ENCODE results near the gene STAC.

STAC gene, protein sequence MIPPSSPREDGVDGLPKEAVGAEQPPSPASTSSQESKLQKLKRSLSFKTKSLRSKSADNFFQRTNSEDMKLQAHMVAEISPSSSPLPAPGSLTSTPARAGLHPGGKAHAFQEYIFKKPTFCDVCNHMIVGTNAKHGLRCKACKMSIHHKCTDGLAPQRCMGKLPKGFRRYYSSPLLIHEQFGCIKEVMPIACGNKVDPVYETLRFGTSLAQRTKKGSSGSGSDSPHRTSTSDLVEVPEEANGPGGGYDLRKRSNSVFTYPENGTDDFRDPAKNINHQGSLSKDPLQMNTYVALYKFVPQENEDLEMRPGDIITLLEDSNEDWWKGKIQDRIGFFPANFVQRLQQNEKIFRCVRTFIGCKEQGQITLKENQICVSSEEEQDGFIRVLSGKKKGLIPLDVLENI

DNA sequence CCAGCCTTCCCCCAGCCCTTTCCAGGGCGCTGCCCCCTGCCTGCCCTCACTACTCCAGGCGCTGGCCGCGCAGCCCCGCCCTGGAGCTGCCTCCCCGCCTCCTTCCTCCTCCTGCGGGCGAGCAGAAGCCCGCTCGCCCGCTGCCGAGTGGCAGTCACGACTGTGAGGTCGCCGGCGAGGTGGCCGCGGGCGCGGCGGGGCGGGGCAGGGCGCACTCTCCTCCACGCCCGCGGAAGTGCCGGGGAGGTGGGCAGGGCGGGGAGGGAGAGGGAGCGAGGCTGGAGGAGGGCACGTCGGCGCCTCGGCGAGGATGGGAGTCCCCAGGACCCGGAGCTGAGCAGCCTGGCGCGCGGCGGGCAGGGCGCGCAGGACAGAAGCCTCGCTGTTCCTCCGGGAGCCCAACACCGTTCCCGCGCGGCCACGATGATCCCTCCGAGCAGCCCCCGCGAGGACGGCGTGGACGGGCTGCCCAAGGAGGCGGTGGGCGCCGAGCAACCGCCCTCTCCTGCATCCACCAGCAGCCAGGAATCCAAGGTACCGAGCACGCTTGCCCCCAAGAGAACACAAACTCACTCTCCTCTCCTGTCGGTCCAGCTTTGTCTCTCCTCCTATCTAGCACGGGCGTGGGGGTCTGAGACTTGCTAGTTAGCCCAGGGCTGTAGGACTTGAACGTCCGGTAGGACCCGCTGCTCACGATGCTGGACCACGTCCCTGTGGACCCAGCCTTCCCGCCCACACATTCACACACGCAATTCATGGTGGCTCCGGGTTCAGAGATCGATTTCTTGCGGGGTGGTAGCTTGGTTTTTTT is at the start of gene STAC:
Gene STAC (plus strand): TSS at position 284 of the 811 bp plus-strand sequence. CDS start 140 bp downstream, at position 424.
- DNase-seq: peak; percentile 89

DNA sequence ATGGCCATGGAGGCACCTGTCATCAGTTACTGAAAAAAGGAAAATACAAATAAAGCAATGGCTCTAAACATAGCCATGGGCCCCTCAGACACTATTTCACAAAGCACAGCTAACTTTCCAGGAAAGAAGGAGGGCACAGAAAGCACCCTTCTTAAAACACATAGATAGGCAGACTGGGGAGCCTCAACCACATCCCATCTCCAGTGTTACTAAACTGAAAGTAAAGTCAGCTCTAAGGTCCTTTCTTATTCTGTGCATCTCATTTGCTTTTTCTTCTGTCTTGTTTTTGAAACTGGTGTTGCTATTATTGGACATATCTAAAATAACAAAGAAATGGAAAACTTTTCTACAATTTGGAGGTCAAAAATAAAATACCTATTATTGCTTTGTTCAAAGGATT is 48.2 kb upstream of the STAC start:
- no peak for DNase-seq

DNA sequence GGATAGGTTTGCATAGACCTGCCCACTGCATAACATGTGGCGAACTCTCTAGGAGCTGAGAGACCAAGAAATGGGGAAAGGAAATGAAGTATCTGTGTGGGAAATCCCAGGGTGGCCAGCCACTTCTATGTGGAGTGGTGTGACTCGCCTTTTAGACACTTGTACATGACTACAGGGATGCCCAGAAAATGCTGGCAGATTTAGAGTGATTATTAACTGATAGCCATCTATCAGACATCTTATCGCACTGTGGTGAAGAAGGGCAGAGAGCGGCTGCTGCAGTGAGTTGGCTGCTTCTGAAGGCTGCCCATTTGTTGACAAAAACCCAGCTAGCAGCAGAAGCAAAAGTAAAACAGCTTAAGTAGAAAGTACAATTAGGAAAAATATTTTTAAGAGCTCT is 18.1 kb upstream of the STAC start:
- peak; percentile 10 for DNase-seq

DNA sequence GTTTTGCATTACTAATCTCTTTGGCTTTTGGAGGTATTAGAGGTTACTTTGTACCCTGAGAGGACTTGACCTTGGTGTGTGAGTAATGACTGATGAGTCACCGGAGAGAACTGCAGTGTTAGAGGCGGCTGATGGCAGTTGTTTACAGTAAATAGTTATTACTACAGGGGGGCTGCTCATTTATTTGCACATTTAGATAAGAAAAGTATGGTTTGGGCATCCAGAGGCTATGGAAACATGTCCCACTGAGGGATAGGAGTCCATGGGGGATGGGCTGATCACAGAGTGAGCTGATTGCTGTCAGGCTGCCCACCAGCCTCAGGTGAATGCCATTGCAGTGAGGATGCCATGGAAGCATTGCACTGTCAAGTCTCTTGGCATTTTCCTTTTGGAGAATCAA is 17.3 kb upstream of the STAC start:
- DNase-seq: peak; percentile 10

DNA sequence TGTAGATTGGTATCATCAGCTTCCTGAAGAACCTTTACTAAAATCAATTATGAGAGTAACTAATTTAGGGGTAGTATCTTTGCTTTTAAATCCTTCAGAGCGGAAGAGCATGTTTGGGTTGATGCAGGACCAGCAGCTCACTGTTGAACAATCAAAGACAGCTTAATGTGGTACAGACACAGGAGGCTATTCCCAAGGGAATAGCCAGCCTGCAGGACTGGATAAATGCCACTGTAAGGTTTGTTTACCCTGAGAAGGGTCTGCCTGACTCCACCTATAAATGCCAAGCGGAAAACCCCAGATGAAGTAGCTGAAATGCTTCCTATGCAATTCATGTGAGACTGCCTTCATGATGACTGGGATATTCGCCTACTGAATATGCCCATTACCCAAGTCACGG is 16.0 kb upstream of the STAC start:
- DNase-seq: no peak

DNA sequence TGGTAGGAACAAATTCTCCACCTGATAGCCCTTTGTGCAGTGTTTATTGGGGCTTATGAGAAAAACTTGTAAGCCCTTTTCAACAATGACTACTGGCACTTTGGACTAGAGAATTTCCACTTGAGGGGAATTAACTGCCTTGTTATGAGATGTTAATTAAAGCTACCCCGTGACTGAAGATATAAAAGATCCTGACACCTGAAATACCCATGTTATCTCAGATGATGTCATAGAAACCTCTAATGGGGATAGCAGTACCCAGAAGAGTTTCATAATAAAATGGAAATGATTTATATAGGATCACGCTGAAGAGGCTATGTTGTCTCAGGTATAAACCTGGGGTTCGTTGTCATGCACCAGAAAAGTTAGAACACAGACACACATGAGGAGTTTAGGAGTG is 14.5 kb upstream of the STAC start:
- DNase-seq: no peak

DNA sequence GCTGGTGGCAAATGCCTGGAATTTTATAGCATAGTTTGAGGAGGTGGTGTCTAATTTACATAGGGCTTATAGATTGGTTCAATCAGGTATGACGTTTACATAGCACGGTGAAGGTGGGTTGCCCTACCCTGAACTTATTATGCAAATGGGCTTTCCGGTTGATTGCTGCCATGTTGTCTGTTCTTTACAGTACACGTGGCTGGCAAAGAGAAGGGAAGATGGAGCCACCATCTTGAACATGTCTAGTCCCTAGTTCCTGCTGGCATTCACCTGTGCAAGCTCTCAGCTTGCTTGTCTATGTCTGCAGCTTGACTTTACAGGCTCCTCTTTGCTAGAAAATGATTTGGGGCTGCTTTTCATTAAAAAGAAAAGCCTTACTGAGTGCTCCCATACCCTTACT is 14.0 kb upstream of the STAC start:
- no peak for DNase-seq

DNA sequence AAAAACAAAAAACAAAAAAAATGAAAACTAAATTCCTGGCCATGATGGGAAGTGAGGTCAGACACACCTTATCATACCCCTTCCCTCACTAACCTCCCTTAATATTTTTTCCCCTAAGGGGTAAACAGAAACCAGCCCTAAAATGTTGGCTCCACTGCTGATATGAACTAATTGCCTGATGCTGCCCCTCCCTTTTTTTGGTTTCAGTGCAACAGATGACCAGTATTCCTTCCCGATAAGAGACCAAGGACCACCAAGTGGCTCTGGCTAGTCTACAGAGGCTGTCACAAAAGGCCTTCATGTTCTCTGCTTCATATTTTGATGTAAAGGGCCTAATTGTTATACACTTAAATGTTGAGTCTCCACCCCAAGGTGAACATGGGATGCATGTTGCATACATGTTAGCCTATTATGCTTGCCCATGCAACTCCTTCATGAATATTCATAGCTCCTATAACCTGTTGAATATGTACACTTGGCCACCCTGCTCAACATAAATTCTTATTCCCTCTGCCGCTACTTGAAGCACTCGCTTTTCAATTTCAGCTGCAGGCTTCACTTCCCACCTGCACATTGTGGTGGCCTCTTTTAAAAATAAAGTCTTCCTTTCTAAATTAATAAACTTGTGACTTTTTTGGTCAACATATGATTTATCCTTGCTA is 12.3 kb upstream of the STAC start:
- DNase-seq: peak; percentile 13

DNA sequence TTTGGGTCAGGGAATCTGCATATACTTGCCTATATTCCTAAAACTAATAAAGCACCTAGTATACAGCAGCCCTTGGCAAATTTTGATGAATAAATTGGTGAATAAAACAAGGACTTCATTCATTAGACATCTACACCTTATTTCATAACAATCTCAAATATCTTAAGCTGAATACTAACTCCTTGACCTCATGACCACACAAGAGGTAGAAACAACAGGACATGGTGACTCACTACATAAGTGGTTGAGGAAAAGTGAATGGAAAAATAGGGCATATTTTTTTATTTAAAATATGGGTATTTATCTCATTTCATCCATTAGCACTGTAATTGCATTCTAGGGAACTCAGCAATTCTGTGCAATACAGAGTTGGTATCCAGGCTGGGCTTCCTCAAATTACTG is 7.8 kb upstream of the STAC start:
- no peak for DNase-seq

DNA sequence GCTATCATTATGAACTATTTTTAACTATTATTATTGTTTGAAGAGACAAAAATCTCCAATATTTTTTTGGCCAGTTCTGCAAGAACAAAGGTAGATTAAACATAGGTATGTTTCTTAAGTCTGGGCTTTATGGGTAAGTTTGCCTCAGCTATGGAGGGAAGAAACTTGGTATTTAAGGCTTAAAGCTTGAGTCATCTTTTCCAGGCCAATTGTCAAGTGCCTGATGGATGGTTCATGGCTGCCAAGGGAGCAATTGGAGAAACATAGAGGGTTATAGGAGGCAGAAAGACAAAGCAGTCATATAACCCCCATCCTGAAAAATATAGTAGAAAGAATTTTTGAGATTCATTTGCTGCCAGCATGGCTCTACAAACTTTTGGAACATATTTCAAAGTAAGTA is 7.2 kb upstream of the STAC start:
- no peak for DNase-seq

DNA sequence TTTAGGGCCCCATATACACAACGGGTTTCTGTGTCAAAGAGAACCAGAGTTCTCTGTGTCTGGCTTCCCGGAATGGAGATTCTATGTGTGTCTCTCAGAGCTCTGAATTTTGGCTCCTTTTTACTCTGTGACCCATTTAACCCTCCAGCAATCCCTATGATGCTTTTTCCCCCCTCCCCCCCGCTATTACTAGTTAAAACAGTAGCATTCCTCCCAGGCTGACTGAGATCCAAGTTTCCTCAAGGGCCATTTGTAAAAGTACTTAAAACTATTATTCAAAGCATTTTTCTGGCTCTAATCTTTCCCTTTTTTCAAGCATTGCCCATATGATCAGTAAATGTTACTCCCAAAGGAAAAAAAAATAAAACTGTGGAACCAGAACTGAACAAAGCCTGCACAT is 6.6 kb upstream of the STAC start:
- no peak for DNase-seq

DNA sequence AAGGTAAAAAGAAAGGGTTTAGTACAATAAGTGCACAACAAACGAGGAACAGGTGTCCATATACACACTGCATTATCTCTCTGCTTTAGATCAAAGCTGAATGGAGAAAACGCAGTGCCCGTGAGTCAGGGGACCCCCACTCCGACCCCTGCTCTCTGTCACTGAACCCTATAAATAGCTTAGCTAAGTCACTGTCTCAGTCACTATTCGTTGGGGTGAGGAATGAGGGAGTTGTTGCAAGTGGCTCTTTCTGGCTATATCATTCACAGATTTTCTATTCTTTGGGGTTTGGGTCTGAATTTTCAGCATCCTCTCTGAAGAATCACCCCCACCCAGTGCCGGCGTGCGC is 458 bp upstream of the STAC start:
- no peak for DNase-seq

DNA sequence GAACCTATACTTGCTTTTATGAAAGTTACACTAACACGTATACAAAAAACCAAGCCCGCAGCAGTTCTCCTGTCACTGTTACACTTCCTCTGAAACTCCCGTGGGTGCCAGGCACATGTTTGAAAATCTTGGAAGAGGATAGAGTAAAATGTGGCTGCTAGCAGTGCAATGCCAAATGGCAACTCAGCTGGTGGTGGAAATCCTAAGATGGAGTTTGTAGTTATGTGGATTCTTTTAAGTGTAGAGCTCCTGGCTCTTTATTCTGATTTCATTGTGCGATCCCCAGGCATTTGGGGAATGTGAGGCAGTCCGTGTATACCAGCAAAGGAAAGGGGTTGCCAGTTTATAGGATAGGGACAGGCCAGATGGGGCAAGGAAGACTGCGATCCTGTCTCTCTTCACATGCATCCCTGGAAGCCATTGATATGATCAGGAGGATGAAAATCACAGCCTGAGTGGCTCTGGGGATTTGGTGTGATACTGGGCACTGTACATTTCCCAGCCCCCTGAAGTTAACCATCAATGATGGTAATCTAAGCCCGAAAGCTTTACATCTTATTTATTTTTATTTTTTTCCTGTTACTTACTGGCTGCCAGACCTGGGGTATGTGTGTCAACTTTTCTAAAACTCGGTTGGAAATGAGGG is 1.1 kb downstream of the STAC start:
- no peak for DNase-seq

DNA sequence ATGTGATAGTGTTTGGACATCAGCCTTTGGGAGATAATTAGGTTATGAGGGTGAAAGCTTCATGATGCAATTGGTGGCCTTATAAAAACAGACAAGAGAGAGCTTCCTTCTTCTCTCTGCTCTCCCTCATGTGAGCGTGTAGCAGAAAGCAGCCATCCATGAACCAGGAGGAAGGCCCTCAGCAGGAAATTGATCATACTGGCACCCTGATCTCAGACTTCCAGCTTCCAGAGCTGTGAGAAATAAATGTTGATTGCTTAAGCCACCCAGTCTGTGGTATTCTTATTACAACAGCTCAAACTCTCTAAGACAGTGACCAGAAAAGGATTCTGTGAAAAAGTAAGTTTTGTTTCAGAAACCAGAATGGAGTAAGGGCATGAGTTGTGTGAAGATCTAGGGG is 13.3 kb downstream of the STAC start:
- DNase-seq: peak; percentile 48

DNA sequence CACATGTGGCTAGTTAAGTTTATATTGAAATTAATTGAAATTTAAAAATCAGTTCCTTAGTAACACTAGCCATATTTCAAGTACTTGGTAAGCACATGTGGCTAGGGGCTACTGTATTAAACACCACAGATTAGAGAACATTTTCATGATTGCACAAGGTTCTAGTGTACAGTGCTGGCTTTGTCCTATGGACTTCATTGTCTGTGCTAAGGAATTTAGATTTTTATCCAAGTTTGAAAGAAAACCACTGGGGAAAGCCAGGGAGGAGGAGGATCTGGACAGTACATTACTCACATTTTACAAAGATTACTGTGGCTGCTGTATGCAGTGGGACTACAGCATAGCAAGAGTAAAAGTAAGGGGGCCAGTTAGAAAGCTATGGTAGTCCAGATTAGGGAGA is 13.9 kb downstream of the STAC start:
- DNase-seq: no peak

DNA sequence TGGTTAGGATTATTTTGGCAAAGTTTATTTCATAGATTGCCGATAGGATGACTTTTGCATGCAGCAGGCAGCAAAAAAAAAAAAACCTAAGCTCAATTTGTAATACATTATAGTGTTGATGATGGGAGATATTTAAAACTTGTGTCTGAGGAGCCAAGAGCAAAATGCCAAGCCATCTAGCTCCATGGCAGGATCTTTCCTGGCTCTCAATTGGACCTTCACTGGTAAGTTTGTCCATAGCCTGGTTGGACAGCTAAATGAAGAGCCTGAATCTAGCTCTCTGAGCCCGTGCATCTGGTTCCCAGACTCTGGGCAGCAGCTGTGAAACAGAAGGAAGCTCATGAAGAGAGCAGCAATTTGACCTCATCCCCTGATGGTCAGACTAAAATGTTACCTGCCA is 17.5 kb downstream of the STAC start:
- no peak for DNase-seq

DNA sequence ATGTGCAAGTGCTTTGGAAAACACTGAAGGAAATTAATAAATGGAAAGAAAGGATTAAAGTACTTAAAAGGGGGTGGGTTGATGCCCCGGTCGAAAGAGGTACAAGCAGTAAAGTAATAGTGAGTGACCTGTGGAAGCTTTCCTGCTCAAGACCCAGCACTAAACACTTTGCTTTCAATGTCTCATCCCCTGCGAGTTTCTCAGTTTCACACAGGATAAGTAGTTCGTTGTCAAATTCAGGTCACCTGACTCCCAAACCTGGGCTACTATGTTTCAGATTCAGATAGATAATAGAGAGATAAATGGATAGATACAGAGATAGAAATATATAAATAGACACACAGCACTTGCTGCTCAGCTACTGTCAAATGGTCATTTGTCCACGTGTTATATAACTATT is 19.6 kb downstream of the STAC start:
- no peak for DNase-seq

DNA sequence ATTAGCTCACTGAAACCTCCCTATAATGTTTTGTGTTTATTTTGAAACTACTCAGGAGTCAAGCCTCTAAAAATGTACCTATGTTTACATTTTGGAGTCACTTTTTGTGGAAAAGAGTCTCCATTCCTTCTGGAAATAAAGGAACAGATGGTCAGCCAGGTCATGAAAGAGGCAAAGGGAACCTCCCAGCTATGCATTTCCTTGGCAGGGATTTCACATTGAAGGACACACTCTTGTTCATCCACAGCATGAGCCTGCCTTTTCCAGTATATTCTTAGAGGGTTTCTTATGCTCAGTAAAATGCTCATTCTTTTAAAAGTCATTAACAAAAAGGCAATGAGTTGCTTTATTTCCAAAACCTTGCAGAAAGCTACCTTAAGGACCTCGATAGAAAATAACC is 20.8 kb downstream of the STAC start:
- no peak for DNase-seq

DNA sequence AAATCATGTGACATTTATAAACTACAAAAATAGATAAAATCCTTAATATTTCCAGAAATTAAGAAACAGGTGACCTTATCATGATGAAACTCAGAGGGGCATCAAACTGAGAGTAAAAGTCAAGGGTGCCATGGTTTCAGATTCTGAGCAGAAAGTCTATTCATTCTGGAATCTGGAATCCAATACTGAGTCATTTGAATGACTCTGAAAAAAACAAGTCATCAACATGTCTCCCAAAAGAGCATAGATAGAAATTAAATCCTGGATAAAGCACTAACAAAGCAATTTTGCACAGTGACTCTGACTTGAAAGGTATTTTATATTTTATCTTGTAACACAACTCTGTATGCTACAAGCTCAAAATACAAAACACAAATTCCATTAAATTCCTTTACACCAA is 23.4 kb downstream of the STAC start:
- DNase-seq: no peak

DNA sequence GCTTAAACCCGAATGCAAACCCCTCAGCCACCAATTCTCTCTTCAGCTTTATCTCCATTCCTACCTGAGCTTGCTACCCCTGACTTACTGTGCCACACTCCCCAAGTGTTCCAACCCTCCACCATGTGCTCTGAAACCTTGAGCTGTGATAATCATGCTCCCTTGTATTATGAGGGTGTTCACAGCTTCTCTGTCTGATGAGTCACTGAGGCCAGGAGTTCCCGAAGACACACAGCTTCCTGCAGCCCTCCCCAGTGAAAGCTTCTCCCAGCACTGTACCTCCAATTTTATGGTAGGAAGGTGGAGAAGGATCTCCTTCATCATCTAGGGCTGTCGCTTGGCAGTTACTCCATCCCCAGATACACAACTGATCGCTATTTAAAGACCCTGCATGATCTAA is 24.9 kb downstream of the STAC start:
- DNase-seq: no peak

DNA sequence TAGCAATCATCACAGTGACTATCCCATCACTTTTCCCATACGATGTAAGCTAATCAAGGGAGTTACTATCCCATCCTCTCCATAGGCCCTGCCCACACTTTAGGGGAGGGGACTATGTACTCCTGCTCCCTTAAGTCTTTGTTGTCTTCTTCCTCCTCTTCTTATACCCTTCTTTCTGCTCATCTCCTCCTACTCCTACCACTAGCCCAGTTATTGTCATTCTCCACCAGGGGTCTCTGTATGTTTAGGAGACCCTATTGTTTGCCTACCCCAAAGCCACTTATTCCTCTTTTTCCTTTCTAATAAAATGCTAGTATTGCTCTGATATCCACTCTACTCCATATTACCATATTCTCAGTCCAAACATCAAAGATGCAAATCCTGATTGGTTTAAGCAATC is 27.8 kb downstream of the STAC start:
- peak; percentile 53 for DNase-seq

DNA sequence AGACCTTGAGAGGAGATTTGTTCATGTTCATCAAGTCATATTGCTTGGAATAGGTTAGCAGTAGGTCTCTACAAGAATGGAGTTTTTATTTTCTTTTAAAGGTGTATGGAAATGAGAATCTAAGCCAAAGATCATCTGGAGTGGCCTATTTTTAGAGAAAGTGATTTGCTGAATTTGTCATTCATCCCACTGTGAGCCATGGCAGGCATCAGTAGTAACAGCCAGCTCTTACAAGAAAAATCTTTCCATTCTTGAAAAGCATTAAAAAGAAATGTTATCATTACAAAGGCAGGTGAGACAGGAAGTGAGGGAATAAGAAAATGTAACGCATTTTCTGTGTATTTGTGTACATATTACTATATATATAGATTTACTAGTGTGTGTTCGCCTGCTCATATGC is 29.6 kb downstream of the STAC start:
- DNase-seq: no peak

DNA sequence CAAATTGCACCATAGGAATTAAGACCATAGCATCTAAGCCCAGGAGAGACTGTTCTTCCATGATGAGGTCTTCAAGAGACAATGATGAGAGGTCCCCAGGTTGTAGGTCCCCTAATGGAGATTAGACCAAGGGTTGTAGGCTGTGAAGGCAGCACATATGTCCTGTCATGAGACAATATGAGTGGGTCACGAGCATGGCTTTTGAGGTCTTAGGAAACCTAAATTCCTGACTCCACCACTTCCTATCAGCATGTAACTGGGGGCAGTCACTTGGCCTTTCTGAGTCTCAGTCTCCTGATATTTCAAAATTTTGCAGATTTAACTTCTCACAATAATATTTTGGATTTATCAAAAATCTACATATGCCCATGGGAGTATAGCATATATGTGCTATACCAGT is 31.3 kb downstream of the STAC start:
- DNase-seq: no peak

DNA sequence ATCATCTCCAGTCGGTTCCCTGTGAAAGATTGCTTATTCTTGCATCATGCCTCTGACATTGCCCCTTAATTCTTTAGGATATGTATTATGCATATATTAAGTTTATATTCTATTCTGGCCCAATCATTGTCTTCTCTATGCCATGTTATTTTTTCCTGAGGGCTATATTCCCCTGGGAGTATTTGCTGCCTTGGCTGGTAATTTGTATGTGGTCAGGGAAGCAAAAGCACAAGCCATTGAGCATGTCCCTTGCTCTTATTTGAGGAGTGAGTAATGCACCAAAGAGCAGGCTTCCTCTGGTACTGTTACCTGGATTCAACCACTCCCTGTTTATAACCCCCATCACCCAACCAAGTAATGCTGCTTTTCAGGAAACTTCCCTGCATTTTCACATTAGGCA is 36.3 kb downstream of the STAC start:
- no peak for DNase-seq

Data from hematopoietic multipotent progenitor cell treated with erythropoietin and hydrocortisone succinate and interleukin-3 and kit ligand, for 4 days (in vitro differentiated cells).